Transverse colon (tissue), 3 donors: ENCODE data around the gene SCMH1.

Experiments
- CTCF ChIP-seq, 5 experiments: fragments of 200-600 bp in 3 of 5; fragments of 450-650 bp in 2 of 5; sonication (generic) in 3 of 5; IDR thresholded peaks; 1 replicate in 2 of 5; 2 replicates in 3 of 5; pipeline ENCODE4 v1.5.1; 2016 to 2017; ENCODE audit warnings: antibody characterized with exemption in 5 of 5, inconsistent platforms in 3 of 5, mild to moderate bottlenecking in 2 of 5, moderate library complexity in 1 of 5
- EP300 ChIP-seq: sonication (generic); formaldehyde crosslinking; IDR thresholded peaks from one replicate; pipeline ENCODE4 v1.6.1; 2017; ENCODE audit warnings: antibody characterized with exemption, low read depth
- POLR2A ChIP-seq: fragments of 450-650 bp; IDR thresholded peaks from one replicate; pipeline ENCODE4 v1.6.1; 2016; ENCODE audit warnings: antibody characterized with exemption, mild to moderate bottlenecking, moderate library complexity

GRCh38 chr1:41028034-41028642, 214.0 kb downstream of the SCMH1 start:
- no peak for TF ChIP-seq POLR2A
- TF ChIP-seq CTCF (IDR thresholded peaks at IDR 0.05), result no peak
- no peak for TF ChIP-seq EP300
